Activated effector memory CD4-positive, alpha-beta T cell treated with Interleukin-2 at 50 U/mL for 16 hours (primary cell): ENCODE data around the gene DRD3.

Experiments used
- DNase-seq: peaks from one replicate; pipeline ENCODE4 v3.0.0-alpha.2; 2020

DRD3 gene

DNA sequence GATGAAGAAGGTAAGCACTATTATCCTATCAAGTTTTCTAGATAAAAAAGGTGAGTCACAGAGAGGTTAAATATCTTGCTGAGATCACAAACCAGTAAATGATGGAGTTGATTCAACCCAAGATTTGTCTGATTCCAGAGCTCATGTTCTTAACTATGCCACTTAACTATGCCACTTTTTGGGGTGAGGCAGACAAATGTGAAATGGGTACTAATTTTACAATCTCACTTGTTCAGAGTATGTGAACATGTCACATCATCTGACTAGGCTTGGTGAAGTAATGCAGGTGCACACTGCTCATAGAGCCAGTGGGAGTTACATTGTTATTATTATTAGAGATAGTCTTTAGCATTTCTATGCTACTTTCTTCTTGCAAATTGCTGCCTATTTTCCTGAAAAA, 2.0 kb downstream of the DRD3 start:
- DNase-seq = no peak

- no peak for DNase-seq
Measured at GRCh38 chr3:114176487-114176886, 2.4 kb downstream of the DRD3 start.

DNA sequence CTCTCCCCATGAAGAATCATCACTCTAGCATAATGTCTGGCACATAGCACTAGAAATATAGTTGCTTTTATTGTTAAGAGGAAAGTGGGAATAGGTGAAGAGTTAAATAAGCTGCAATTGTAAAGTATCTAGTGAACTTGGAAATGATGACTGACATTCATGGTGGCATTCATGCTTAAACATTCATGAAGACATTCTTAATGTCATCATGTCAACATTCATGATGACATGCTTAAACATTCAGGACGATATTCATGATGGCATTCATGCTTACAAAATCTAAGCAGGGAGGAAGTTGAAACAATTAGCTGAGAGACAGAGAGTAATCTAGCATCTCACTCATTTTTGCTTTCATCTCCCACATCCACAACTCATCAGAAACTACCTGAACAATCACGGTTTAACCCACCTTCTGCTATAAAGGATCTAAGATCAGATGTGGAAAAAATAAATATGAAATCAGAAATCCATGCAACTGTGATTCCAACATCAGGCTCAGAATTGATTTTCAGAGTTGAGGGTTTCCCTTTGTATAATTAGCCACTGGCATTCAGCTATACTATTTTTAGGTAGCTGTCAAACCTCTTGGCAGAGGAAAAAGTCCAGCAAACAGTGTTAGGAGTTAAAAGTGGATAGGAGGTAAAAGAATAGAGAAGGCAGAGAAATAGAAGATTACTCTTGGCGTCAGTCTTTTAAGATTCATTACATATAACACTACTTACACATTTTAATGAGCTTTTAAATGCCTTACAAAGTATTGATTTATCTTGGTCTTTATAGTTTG, 3.5 kb downstream of the DRD3 start:
- DNase-seq = no peak

DNA sequence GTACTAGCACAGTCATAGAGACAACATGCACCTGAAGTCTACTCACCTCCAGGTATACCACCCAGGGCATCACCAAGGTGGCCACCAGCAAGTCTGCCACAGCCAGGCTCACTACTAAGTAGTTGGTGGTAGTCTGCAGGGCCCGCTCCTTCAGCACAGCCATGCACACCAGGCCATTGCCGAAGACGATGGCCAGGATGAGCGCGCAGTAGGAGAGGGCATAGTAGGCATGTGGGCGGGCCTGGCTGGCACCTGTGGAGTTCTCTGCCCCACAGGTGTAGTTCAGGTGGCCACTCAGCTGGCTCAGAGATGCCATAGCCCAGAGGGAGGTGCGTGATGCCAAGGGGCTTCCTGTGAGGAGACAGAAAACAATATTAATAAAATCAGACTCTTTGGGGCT, 7.2 kb downstream of the DRD3 start:
- DNase-seq = no peak

DNA sequence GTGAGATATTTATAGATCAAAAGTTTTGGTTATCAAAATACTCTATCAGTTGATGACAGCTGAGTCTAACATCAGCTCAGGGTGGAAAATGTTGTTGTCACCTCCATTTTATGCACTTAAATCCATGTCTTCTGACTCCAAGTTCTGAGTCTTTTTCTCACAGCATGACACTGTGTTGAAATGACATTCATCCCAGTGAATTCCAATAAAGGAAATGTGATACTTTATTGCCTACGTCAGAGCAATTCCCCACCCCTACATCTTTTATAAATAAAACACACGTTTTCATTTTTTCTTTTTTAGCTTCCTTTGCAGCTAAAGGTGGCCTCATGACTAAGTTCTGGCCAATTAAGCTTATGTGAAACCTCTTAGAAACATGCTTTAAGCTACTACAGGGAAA, 10.7 kb downstream of the DRD3 start:
- DNase-seq = no peak

GRCh38 chr3:114157321-114157720, 21.5 kb downstream of the DRD3 start:
- DNase-seq = no peak

GRCh38 chr3:114155370-114155821, 23.5 kb downstream of the DRD3 start:
- DNase-seq = no peak

DNA sequence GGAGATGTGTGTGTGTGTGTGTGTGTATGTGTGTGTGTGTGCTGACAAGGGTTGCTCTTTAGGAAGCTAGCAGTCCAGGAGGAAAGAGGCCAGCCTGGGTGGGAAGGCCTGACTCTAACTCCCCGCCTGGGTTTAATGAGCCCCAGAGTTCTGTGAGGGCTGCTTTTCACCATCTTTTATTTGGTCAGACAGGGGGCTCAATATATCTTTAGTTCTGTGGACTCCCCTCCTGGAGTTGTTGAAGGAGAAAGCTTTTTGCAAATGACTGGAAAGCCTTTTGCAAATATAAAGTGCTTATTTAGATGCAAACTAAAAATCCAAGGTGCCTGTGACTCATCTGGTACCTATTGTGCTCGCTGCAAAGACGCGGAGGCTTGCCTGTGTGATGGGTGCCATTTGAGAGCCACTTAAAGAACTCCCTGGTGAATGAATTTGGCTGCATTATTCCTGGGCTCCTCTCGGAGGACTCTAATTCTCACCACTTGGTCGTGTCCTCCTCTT, 24.5 kb downstream of the DRD3 start:
- no peak for DNase-seq

DNA sequence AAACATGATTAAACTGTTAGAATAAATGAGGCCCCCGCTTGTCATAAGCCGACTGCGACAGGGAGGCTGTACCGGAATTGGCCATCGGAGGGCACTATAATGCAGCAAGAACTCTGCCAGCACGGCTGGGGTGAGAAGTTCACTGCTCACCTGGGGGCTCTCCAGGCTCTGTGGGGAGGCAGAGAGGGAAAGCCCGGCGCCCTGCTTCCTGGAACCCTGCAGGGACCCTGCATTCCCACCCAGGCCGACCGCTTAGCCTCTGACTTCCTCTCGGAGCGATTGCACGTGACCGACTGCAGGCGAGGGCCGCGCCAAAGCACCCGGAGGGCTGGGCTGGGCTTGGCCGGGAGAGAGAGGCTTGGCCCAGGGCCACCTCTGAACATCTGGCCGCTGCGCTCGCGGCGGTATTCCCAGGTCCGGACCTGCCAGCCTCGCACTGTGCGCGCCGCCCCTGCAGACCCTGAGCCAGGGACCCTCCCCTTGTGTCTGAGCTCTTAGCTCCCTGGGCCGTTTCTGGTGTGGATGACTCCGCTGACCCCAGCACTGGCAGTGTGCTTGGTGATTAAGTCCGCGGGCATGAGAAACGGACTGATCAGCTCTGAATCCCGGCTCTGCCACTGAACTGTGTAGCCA, 26.2 kb downstream of the DRD3 start:
- DNase-seq = peak; percentile 73

DNA sequence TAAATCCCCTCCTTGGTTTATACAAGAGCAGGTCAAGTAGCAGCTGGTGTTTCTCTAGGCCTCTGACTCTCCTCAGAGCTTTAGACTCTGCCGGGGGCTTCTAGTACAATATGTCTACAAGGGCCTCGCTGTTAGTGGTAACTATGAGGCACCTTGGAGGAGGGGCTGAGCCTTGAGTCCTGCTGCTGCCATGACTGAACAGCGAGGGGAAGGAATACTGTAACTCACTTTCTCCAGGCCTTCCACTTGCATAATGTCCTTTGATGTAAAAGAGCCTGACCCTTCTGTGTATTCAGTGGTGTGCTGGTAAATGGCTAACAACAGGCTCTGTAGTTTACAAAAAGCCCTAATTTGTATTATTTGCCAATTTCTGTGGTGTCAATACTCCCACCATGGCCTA, 27.8 kb downstream of the DRD3 start:
- no peak for DNase-seq

- DNase-seq = no peak
Measured at GRCh38 chr3:114147251-114147650, 31.6 kb downstream of the DRD3 start.

- no peak for DNase-seq
Measured at GRCh38 chr3:114144909-114145688, 33.8 kb downstream of the DRD3 start.

DNA sequence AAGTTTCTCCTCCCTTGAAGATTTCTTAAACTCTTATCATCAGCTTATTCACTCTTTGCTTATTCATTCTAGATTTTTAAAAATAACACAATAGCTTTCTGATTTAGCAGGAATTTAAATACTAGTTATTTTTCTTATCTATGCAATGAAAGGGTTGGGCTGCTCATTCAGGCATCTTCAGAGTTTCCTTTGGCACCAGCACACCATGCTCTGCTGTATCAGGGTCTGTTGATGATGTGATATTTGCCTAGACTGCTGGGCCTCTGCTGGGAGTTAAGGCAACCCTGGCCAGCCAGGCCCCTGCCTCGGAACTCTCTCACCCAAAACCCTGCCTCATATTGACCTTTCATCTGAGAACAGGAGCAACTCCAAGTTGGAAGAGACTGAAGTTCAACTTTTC, 35.0 kb downstream of the DRD3 start:
- DNase-seq = no peak

DNA sequence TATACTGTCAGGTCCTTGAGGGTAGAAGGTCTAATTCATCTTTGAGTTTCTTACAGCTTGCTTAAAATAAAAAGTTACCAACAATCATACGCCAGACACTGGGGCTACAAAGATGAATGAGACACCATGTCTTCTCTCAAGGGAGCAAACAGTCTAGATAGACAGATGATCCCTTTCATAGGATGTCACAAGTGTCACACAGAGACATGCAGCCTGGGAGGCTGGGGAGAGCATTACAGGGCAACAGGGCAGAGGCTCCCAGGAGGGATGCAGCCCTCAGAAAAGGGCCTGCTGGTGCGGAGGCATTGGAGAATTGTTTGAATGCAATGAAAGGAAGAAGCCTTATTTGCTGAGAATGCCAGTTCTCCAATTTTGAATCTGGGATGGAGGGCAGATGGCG, 39.0 kb downstream of the DRD3 start:
- no peak for DNase-seq

DNA sequence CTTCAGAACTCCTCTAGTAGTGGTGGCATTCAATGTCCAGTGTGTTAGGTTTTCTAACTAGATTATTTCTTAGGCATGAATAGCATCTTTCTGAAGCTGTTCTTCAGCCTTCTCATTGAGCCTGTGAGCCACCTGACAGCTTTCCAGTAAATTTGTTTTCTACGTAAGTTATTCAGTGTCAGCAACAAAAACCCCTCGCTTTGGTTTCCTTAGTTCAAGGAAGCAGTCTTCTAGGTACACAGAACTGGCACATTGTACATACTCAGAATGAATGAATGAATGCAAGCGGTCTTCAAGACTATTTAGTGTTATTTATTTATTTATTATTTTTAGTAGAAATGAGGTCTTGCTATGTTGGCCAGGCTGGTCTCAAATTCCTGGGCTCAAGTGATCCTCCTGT, 44.9 kb downstream of the DRD3 start:
- no peak for DNase-seq

GRCh38 chr3:114132500-114132899, 46.4 kb downstream of the DRD3 start:
- no peak for DNase-seq

- DNase-seq = no peak
Measured at GRCh38 chr3:114128826-114129225, 50.0 kb downstream of the DRD3 start.

DNA sequence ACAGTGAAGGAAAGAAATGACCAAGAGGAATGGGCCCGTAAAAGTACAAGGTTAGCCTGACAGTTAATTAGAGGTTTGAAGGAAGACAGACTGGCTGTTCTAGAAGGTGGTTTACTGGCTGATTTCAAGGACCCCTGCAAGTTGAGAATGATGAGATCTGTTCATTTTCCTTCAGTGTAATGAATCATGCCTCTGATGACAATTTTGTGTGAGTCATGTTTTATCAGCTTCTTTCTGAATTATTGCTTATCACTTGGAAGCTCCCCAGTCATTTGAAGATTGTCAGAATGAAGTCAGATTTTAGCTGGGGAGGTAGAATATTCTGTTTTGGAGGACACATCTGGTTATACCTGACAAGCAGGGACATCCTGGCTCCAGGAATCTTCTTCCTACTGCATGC, 50.6 kb downstream of the DRD3 start:
- DNase-seq = no peak

DNA sequence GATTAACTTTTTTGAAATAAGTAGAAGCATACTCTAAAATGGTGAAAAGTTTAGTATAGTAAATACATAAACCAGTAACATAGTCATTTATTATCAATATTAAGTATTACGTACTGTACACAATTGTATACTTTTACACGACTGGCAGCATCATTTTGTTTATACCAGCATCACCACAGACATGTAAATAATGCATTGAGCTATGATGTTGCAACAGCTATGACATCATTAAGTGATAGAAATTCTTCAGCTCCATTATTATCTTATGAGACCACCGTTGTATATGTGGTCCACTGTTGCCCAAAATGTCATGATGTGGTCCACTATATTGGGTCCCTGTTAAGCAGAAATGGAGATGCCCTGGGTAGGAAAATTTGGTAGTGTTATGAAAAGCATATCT, 51.3 kb downstream of the DRD3 start:
- no peak for DNase-seq

- no peak for DNase-seq
Measured at GRCh38 chr3:114126461-114126860, 52.4 kb downstream of the DRD3 start.

DNA sequence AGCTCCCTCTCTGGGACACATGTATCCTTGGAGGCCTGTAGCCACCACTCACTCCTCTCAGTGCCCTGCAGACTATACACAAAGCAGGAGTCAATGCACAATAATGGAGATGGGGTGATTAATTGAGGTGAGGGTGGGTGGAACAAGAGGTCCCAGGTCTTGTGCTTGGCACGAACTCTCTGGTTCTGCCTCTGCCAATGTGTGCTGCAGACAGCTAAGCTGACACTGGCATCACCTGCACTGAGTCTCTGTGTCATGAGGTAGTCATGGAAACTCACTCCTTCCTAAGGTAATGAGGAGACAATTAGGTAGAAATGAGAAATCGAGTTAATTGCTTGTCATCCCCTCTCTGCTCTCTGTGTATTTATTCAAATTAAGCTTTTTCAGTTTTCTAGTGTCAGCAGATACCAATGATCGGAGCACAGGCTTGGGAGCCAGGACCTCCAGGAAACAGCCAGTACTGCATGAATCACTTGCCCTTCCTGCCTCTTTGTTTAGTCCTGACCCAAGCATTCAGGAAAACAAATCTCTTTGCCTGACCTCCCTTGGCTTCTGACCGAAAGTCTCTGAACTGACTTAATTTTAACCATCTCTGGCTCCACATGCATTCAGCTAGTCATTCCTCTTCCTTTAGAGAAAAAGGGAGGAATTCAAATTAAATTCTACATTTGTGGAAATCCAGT, 56.7 kb downstream of the DRD3 start:
- DNase-seq = no peak

DNA sequence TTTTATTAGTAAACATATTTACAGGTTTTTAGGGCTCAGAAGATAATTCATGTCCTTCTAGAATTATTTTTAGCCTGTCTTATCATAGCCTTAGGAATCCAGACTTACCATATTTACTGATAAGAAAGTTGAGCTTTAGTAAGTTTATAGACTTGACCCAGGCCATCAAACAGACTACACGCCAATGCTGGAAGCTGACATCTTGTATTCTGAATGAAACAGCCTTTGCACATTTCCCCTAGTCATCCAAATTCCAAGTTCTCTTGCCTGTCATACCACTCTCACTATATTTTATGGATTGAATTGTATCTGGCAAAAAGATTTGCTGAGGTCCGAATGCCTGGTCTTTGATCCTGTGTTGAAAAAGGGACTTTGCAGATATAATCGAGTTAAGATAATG, 58.6 kb downstream of the DRD3 start:
- DNase-seq = no peak

DNA sequence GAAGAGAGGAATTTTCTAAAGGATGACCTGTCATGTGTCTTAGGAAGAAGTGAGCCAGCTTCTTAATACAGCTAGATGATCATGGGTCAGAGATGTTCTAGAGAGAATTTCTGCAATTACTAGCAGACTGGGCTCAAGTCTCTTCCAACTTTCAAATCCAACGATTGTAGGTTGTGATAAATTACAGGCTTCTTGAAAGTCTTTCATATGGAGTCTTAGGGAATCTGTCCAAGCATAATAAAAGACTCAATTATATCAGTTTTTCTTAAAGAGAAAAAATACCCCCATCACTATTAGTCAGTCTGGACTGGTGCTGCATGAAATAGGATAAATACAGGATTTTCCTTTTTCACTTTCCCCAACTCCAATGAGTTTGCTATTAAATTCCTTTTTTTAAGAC, 59.1 kb downstream of the DRD3 start:
- DNase-seq = no peak
